Ecto neural progenitor cell (in vitro differentiated cells): Measurements from ENCODE around the gene FAM216B.
"Not testable (repeated sequence)": the region's sequence is repeated elsewhere in the genome, so short reads cannot be mapped to it uniquely, and the experiment has no call there.

Experiments used
- DNase-seq: peaks from one replicate; pipeline ENCODE4 v3.0.0-alpha.2; 2018; ENCODE audit warnings: low spot score

Gene FAM216B

DNA sequence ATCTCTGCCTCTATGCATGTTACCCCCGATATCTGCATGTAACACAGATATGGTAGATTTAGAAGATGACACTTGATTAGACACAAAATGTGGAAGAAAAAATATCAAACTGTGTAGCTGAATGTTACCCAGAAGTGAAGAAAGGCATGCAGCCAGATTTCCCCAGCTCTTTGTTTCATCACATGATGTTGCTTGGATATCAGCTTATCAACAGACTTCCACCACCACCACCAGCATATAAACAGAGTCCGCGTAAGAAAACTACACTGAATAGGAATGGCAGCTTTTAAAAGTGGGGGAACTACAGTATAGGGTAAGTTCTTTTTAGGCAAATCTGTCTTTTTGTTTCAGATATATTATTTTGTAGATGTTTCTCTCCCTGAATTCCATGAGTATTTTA lies at the start of gene FAM216B:
Gene FAM216B (plus strand): TSS at position 233 of the 400 bp plus-strand sequence. CDS start 2,484 bp downstream, outside the sequence.
- DNase-seq: no peak

DNA sequence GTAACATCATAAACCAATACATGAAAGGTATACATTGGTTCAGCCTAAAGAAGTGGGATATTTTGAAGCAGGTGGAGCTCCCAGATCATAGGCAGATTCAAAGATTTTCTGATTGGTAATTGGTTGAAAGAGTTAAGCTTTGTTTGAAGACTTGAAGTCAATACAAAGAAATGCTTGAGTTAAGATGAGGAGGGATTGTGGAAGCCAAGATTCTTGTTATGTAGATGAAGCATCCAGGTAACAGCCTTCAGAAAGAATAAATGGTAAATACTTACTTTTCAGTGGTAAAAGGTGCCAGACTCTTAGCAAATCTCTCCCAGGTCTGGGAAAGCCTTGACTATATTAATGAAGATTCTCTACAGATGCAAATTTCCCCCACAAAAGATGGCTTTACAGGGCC lies 49.3 kb upstream of the FAM216B start:
- DNase-seq: no peak

DNA sequence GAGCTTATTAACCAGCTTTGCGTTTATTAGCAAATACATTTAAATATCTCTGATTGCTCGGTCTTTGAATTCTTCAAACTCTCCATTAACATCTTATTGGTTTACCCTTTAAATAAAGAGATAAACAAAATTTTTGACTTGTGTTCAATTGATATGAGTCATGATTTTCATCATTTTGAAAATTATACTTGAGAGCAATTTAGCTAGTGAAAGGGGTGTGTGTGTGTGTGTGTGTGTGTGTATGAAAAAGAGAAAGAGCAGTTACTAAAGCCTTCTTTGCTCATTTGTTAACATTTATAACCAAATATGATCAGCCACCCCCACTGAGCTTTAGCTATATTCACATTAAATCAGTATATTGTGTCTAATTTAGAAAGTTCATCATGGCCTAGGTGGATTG lies 48.3 kb upstream of the FAM216B start:
- no peak for DNase-seq

DNA sequence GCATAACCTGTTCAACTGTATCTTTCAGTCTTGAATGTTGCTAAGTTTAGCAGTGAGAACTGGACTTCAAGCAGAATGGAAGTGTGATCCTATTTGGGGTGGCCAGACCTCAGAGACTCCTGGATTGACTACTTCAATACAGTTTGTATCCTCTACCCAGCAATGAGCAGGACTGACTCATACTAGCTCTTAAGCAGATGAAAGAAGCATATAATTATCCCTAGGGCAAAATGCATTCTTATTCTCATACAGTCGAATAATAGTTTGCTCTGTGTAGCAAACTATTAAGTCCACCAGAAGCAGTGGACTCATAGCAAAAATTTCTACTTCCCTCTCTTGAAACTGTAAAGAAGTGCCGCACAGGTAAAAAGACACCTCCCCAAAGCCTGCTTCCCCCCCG lies 46.4 kb upstream of the FAM216B start:
- DNase-seq: no peak

DNA sequence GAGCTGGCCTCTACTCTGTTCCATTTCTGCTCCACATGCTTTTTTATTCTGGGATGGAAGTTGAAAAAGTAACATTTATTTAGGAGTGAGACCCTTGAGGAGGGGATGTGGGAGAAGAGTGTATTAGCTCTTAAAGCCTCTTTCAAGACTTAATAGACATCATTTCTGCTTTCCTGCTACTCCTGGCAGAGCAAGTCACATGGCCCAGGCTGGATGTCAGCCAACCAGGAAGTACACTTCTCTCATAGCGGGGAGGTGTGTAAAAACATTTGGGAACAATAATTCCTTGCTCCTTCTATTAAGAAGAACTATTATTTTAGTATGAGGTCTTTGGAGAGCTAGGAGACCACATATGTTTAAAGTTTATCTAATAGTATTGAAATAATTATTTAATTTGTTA lies 40.6 kb upstream of the FAM216B start:
- no peak for DNase-seq

DNA sequence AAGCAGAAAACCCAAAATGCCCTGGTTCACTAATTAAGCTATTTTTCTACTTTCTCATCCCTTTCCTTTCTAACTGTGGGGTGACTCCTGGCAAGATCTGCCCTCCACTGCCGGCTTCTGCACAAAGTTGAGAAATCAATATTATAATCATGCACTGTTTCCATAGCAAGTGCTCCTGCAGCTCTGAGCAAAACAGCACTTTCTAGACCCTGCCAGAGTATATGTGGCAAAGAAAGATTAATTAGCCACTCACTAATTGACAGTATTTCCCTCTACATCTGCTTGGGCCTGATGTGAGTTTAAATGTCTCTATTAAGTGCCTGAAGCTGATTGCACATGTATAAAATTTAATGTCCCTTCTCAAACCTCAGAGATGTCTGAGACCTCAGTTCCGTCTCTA lies 39.5 kb upstream of the FAM216B start:
- DNase-seq: no peak

DNA sequence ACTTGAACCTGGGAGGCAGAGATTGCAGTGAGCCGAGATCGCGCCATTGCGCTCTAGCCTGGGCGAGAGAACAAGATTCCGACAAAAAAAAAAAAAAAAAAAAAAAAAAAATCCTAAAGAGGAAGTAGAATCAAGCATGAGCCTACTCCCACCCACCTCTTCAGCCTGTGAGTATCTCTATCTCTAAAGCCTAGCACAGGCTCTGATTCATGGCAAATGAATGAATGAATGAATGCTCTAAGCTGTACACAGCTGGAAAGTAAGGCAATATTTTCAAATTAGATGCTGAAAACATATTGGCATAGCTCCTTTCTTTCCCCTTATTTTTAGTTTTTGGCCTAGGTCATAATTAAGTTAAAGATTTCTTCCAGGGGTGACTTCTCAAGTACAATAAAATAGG lies 35.7 kb upstream of the FAM216B start:
- no peak for DNase-seq

DNA sequence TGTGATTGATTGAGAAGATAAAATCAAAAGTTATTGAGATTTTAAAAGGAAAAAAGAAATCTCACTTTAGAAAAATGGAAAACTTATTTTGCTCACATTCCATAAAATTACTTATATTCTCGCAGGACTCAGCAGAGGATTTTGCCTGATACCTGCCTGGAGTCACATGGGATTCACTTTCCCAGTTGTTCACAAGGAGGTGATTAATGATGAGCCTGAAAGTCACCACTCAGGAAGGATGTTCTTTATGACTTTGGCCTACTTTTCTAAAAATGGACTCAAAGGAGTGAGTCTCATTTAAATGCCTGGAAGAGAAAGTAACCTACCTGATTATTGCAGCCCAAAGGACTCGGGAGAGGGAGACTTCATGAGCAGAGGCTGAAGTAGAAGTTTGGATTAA lies 34.5 kb upstream of the FAM216B start:
- DNase-seq: no peak

DNA sequence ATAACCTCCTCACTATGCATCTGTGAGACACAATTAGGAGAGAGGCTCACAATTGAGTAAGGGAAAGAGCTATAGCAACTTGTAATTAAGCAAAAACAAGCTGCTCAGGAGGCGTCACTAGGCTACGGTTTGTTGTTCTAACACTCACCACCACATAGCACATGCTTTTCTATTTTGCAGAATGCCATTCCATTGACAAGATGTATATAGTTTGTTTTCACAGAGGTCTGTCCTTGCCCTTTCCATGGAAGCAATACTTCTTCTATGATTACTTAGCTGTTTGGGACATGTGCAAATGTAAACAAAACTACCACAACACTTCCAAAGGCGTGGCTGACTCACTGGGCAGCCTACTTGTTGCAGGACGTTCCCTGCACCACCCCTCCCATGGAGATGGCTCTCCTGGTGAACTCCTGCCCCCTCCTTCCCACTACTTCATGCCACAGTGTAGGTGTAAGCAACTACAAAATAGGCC lies 33.9 kb upstream of the FAM216B start:
- no peak for DNase-seq

DNA sequence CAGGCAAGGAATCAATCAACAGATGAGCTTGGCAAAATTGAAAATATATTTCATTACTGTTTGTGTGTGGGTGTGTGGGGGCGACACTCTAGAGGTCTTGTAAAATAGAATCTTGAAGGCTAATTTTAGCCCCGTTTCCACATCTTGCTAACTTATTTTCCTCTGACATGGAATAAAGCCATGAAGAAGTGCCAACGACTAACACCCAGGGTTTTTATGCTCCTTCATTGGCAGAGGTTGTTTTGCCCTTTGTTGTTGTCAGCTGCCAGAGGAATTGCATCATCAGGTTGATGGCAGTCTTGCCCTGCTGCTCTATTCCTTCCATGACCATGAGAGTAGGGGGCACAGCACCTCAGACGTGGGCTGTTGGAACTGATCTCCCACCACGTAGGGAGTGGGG lies 30.6 kb upstream of the FAM216B start:
- no peak for DNase-seq

DNA sequence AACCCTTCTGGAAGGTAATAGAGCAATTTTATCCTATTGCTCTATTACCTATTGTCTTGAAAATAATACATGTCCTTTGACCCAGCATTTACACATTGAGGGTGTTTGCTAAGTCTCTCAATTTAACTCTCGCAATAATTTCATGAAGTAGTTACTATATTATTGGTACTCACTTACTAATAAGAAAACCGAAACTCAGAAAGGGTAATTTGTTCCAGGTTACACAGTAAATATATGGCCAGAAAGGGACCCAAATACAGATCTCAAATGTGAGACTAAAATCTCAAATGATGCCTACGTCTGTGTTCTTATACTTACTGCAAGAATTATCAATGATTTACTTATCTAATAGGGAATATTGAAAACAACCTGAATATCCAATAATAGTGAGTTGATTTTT lies 29.7 kb upstream of the FAM216B start:
- no peak for DNase-seq

DNA sequence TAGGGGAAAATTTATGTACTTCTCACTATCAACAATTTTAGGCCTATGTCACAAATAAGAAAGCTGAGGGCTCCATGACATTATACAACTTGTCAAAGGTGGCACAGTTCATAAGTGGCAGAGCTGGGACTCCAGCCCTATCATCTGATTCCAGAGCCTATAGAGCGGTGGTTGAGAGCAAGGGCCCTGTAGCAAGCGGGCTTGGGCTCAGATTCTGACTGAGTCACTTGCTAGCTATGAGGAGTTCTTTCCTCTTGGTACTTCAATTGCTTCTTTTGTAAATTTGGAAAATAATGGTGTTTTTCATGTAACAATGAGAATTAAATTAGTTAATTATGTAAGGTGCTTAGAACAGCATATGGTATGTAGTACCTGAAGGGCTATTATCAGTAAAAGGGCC lies 28.7 kb upstream of the FAM216B start:
- no peak for DNase-seq

DNA sequence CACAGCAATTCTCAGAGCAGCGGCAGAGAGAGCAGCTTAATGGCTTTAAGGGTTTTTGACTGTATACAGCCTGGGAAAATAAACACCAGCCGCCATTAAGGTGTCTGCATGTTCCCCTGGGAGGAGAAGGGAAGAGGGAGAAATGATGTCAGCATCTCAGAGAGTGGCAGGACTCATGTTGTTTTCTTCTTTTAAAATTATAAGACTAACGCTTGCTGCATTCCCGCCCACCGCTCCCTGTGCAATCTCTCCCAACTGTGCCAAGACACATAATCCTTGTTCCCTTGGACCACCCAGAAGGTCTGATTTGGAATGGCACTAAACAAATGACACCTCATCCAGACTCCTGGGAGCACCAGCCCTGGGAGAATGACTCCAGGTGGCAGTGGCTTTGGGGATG lies 27.7 kb upstream of the FAM216B start:
- no peak for DNase-seq

DNA sequence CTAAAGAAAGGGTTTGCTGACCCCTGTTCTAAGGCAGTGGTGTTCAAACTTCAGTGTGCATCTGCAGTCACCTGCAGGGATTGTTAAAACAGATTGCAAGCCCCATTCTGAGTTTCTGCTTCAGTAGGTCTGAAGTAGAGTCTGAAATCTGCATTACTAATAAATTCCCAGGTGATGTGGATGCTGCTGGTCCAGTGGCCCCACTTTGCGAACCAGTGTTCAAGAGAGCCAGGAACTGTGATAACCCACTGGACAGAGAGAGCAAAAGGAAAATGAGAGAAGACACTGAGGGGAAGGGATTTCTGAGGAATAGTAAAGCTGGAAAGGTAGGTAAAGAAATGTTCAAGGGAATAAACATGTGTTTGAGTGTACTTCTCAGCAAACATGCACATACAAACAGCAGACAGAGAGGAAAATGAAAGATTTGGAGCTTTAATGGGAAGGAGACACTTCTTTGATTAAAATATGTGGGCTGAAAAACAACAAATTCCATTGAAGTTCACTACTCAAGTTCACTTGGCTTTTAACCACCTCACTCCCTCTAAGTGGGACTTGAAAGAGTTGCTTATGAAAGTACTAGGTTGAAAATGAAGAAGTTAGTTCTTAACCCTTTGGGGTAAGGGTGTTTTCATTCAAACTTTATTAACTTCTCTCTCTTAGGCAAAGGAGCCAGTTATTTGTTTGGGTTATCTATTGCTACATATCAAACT lies 26.4 kb upstream of the FAM216B start:
- no peak for DNase-seq

DNA sequence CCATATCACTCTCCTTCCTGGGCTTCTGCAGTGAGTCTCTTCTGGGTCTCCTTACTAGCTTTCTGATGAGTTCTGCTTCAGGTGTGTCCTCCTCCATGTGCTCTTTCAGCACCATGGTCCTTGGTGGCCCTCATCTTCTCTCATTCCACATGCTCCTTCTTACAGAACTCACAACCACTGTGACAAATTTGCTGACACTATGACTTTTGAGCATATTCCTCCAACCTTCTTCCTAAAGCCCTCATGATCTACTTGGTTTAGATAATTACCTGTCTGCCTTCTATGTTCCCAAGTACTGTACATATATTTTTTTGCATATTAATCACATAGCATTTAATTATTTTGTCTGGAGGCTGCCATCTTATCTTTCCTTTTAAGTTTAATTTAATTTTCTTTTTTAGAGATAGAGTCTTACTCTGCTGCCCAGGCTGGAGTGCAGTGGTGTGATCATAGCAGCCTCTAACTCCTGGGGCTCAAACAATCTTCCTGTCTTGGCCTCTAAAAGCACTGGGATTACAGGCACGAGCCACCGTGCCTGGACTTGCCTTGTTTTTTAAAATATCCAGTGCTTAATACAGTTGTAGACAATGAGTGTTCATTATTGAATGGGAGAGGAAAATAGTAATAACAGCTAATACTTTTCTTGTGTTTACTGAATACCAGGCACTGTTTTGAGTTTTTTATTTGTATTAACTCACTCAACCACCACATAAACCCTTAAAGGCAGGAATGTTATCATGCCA lies 23.5 kb upstream of the FAM216B start:
- no peak for DNase-seq

DNA sequence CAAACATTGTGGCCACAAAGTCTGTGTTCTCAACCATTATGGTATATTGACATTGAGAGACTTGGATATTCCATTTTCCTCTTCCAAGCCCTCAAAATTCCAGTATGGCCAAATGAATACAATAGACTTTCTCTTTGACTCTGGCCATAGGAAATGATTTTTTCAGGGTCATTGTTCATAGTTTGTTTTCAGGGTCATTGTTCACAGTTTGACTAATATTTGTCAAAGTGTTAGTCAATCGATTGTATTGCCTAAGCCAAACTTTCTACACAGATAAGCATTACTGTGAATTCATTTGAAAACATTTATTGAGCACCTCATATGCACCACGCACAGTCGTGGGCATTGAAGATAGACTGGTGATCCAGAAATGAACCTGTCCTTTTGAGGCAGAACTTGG lies 22.9 kb upstream of the FAM216B start:
- DNase-seq: no peak

DNA sequence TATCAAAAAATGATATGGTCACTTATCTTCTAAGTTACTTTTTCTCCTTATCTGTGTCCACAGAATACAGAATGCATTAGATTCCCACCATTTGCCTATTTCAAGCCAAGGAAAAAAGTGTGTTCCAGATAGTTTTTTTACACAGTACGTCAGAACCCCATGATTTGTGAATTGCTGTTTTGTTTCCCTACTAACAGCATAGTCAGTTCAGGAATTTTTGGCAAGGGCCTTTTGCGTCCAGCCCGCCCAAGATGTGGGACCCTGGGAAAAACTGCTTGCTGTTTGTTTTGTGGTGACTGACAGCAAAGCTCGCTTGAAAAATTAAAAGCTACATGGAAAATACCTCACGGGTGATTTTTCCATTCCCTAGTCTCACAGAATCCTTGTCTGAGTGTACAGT lies 20.4 kb upstream of the FAM216B start:
- DNase-seq: no peak

DNA sequence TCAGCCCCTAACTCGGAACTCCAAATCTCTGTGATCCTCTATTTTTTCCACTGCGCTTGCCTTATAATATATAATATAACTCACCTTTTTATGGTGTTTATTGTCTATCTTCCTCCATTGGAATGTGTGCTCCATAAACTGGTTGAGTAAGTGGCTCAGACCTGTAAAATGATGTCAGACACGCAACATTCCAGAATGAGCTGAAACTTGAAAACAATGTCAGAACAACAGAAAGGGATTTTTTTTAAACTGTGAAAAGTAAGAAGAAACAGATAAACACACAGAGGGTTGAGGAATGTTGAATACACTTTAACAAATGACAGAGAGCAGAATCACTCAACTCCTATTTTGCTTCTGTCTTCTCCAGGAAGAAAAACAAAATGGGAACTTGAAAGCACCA lies 19.1 kb upstream of the FAM216B start:
- DNase-seq: no peak

DNA sequence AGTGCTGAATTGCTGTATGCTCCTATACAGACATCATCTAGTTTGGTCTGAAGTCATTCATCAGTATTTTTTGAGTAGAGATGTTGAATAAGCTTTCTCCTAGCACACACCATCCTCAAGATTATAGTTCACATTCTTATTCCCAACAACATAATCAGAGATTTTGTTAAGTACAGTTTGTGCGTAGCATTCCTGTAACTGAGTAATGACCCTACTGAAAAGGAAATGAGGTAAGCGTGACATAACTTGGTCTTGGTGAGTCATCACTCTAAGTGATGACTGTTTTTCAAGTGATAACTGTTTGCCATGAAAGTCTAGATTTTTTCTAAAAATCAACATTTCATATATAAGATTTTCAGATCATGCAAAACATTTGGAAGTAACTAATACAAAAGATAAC lies 18.5 kb upstream of the FAM216B start:
- DNase-seq: no peak

DNA sequence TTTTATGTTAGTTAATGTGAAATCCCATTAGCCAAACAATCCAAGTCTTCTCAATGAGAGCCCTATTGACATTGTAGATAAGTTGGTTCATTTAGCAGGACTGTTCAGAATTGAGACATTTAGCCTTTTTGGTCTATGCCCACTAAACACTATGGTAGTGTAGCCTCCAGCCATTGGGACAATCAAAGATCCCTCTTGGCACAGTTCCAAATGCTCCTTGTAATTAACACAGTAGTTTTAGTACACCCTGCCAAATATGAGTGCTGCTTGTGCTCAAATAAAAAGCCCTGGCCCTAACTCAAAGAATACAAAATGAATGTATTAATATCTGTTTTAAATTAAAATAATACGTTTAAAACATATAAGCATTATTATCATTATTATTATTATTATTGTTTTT lies 15.4 kb upstream of the FAM216B start:
- no peak for DNase-seq

DNA sequence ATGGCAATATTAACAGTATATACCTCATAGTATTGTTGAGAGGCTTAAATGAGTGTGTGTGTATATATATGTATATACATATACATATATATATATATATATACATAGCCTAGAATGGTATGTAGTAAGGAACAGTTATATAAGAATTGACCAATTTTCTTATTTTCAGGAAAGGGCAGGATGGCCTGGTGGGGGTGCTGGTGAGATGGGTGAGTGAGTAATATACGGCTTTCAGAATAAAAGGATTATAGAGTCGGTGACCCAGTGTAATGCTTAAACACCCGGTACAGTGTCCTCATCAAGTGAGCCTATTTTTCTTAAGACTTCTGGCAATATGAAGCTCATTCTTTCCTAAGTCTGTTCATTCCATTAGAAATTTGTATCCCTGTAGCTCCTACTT lies 11.7 kb upstream of the FAM216B start:
- DNase-seq: no peak

DNA sequence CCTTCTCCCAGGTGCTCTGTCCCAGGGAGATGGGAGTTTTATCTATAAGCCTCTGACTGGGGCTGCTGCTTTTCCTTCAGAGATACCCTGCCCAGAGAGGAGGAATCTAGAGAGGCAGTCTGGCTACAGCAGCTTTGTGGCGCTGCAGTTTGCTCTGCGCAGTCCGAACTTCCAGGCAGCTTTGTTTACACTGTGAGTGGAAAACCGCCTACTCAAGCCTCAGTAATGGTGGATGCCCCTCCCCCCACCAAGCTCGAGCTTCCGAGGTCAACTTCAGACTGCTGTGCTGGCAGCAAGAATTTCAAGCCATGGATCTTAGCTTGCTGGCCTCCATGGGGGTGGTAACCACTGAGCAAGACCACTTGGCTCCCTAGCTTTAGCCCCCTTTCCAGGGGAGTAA lies 4.8 kb upstream of the FAM216B start:
- not testable (repeated sequence) for DNase-seq

DNA sequence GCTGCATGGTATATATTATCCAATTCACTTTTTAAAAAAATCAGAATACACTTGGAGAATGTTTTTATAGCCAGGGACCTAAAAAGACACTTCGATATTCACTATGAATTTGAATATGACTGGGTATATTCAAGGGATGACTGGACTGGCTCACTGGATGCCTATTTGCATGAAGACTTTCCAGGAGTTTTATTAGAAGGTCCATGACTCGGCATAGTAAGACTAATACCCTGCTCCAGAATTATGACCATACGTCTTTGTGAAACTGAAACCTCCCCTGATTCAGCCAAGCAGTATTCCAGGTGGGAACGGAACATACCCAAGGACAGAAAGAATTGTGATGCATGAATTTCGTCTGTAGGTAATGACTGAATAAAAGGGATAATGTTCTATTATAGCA lies 3.9 kb upstream of the FAM216B start:
- no peak for DNase-seq

DNA sequence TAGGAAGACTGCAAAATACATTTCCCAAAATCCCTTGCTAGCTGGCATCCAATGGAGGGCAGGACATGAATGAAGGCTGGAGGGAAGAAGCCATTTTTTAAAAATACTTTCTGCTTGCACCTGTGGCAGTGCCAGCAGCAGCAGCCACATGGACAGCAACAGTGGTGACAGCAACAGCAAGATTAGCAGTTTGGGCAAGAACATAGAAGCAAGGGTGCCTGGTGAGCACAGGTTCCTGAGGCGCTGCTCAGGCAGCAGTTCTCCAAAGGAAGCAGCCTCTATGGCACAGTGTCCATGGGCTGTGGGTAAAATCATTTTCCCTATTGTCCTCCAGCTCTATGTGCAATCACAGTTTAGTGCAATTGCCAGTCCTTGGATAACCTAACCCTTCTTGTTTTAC lies 1.3 kb upstream of the FAM216B start:
- DNase-seq: no peak
